NB4 (cell line): ENCODE data around the gene LRIG3.

Experiments used
- DNase-seq: peaks from one replicate; pipeline ENCODE4 v3.0.0; 2010; ENCODE audit warnings: low read depth
- H3K4me3 ChIP-seq: one replicate; pipeline ENCODE4 v1.5.1; 2011; ENCODE audit warnings: mild to moderate bottlenecking, low read depth, low read length, moderate library complexity
- CTCF ChIP-seq: IDR thresholded peaks from one replicate; pipeline ENCODE4 v1.5.1; 2012; ENCODE audit warnings: low read depth, low read length
- MAX ChIP-seq: IDR thresholded peaks from 2 replicates; pipeline ENCODE4 v1.6.1; 2011; ENCODE audit warnings: low read depth, low read length
- MYC ChIP-seq: IDR thresholded peaks from 2 replicates; pipeline ENCODE4 v1.6.1; 2011; ENCODE audit warnings: low read depth, low read length
- POLR2A ChIP-seq: IDR thresholded peaks from 2 replicates; pipeline ENCODE4 v1.6.1; 2011; ENCODE audit warnings: mild to moderate bottlenecking; ENCODE audit not compliant: insufficient read length; ENCODE audit errors: extremely low read depth

The LRIG3 gene

GRCh38 chr12:58847901-58848600 is 72.3 kb downstream of the LRIG3 start:
- no peak for TF ChIP-seq MYC
- no peak for TF ChIP-seq MAX
- H3K4me3 ChIP-seq: no peak overlapping the region
- no peak for DNase-seq

GRCh38 chr12:58844161-58844560 is 76.1 kb downstream of the LRIG3 start:
- no peak for TF ChIP-seq MYC
- DNase-seq: no peak
- H3K4me3 ChIP-seq: no peak overlapping the region

- DNase-seq: no peak
- no peak for TF ChIP-seq MAX
- no peak for TF ChIP-seq POLR2A
- TF ChIP-seq MYC: no peak
- no peak for TF ChIP-seq CTCF
- no peak overlapping the region for H3K4me3 ChIP-seq
Observed at GRCh38 chr12:58841058-58841798, 79.1 kb downstream of the LRIG3 start.

GRCh38 chr12:58833853-58834252 is 86.5 kb downstream of the LRIG3 start:
- no peak for DNase-seq
- no peak for TF ChIP-seq MYC
- TF ChIP-seq POLR2A: no peak
- no peak overlapping the region for H3K4me3 ChIP-seq

GRCh38 chr12:58832920-58833319 is 87.4 kb downstream of the LRIG3 start:
- TF ChIP-seq CTCF: no peak
- TF ChIP-seq MYC: no peak
- no peak for TF ChIP-seq POLR2A
- DNase-seq: no peak
- H3K4me3 ChIP-seq: no peak overlapping the region
